ENCODE data around the gene USP26.
"Not testable (repeated sequence)": the region's sequence is repeated elsewhere in the genome, so short reads cannot be mapped to it uniquely, and the experiment has no call there.

Gene USP26

DNA sequence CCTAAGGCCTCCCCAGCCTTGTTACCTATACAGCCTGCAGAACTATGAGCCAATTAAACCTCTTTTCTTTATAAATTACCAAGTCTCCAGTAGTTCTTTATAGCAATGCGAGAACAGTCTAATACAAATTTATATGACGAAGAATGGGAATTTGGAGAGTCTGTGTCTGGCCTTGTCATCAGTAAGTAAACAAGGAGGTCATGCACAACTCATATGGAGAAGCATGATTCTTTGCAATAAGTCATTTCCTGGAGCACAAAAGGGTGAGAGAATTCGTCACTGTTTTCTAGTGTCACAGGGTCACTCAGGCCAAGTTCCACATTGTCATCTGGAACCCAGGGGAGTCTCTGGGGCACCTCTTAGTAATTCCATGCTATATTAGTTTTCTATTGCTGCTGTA is 89.5 kb downstream of the USP26 start:
- no peak for FAIRE-seq

DNA sequence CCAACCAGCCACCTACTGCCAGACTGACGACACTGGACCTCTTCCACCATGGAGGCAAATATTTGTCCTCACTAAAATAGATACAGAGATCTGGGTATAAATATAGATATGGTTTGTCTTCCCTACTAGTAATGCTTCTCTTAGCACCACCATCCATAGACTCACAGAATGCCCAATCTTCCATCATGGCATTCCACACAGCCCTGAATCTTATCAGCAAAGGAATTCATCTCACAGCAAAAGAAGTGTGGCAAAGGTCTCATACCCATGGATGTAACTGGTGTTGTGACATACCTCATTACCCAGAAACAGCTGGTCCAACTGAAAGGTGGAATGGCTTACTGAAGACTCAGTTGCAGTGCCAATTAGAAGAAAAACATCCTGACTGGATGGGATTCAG is 91.3 kb downstream of the USP26 start:
- no peak for FAIRE-seq

DNA sequence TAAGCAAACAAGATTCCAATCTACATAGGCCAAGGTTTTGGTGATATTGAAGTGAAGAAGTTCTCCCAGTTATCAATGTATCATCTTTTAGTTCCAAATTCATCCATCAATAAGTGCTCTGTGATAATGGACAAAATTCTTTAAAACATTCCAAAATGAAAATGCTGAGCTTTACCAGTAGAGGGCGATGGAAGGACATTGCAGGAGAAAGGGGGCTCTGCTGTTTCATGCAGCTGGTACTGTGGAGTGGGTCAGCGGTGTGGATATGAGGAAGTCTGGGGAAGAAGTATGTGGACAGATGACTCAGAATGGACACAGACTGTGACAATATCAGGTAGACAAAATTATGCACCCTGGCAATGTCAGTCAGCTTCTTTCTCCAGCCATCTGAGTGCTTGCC is 91.9 kb downstream of the USP26 start:
- no peak for FAIRE-seq

DNA sequence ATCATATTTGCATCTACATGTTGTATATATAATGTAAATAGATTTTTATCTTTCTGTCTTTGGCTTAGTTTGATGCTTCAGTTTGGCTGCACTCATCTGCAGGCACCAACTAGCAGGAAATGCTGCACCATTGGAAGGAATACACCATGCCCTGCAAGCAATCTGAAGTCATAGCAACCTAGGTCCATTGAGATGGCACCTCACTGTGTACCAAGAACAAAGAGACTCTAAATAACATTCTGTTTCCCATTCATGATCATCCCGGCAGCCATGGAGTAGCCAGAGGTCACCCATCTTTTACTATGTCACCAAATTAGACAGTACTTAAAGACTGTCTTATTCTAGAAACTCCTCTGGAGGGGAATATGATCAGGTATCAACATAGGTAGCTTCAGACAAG is 97.7 kb downstream of the USP26 start:
- no peak for FAIRE-seq

DNA sequence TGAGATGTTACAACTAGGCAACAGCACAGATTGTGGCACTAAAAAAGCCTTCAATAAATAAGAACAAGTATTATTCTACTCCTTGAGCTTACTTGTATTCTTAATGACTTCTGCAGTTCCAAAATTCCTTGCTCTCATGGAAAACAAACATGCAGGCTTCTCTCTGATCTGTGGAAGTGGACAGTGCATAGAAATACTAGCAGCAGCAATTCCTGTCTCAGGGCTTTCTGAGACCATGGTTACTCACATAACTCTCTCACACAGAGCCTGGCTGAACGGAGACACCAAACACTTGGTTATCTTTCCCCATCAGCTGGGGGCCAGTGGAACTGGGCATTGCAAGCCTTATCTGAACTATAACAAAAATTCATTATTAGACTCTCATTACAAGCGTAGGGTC is 106.1 kb downstream of the USP26 start:
- FAIRE-seq = no peak

GRCh38 chrX:132986556-132986955 is 110.4 kb downstream of the USP26 start:
- no peak for FAIRE-seq

DNA sequence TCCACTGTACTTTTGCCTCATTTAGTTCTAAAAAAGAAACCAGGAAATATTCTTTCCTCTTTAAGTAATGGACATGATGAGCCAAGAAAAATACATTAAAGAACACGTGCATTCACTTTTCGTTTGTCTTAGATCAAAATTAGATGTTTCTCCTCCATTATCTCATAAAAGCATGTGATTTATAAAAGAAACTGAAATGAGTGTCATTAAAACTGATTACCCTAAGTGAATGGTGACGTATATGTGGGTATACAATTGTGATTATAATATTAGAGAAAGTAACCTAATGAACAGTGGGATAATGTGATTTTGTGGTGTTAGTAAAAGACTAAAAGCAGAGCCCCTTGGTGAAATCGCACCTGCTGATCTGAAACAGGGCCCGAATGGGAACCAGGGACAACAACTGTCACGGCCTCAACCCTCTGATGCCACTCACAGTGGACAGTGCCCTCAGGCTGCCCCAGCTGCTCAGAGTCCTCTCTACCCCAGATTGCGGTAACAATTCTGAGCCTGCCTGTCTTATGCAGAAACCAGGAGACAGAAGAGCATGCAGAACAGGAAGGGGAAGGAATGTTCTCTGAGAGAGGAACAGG is 112.8 kb downstream of the USP26 start:
- FAIRE-seq = no peak

DNA sequence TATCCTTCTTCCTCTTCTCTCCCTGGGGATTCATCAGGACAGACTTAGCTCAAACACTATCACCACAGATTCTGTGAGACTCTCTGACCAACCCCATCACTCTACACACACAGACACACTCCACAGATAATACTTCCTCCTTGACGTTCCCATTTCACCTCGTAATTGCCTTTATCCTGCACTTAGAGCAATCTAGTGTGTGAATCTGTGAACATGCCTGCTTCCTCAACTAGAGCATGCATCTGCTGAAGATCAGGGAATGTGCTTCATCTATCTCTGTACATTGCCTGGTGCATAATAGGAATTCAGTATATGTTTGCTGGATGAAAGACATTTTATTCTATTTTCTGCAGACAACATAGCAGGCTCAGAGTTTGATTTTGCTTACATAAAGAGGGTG is 113.4 kb downstream of the USP26 start:
- no peak for FAIRE-seq

GRCh38 chrX:132980035-132980434 is 116.9 kb downstream of the USP26 start:
- FAIRE-seq = not testable (repeated sequence)
